ENCODE data around the gene ATCAY. TPM values are rescaled to one million over a fixed set of nuclear protein-coding genes. Genes with fewer than 3 reads are reported as not detected.

The ATCAY gene
- total RNA-seq, 2 experiments from 2014 or later, result not detected

DNA sequence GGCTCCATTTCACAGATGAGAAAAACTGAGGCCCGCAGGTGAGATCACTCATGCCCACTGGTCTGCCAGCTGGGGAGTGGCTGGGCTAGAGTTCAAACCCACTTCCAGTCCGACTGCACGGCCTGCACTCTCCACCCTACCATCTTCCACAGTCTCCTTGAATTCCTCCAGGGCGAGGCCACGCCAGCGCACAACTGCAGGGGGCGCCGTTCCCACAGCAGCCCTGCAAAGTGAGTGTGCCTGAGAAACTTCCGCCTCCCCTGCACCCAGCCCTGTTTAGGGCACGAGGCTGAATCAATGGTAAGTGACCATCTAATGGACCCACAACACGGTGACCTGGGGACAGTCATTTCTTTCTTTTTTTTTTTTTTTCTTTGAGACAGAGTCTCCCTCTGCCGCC lies 829 bp upstream of the ATCAY start:
- Histone ChIP-seq H3K36me3 (ENCODE audit: insufficient read depth, low read length) (no peaks in the 10 kb centered on the region), H3K79me2 (ENCODE audit: insufficient read depth, low read depth, low read length) (no peaks in the 10 kb centered on the region), H3K4me2 (ENCODE audit: low read length) (no peak overlapping the region), H3K9me3 (ENCODE audit: low read length) (no peaks in the 10 kb centered on the region), H3K9me2 (ENCODE audit: insufficient read depth, low read length) (no peaks in the 10 kb centered on the region), H3K4me3 (ENCODE audit: low read depth, low read length, poor library complexity, severe bottlenecking) (no peak overlapping the region), H2AFZ (ENCODE audit: low read length) (no peak overlapping the region), H3K4me1 (ENCODE audit: insufficient read depth, low read length, poor library complexity, severe bottlenecking) (no peaks in the 10 kb centered on the region), H4K20me1 (ENCODE audit: insufficient read depth, low read length) (no peaks in the 10 kb centered on the region), H3K27ac (ENCODE audit: low read depth, low read length, poor library complexity, severe bottlenecking) (no peak overlapping the region)
- ChIA-PET CTCF (ENCODE audit: unreplicated experiment) (no interaction called here), POLR2A (no interaction called here)
- BruUV-seq (replicated peaks), result no TSS peak
- DNase-seq (ENCODE audit: low spot score), result no peak
- intact Hi-C loops (cut with micrococcal nuclease; ENCODE audit: unreplicated experiment), result no loop called here
- TF ChIP-seq CTCF (conservative IDR thresholded peaks at IDR 0.05; ENCODE audit: low read length) (peak; percentile 54; the same call in 1 of the 2 replicates), EZH2phosphoT487 (IDR thresholded peaks at IDR 0.05; ENCODE audit: borderline replicate concordance, low read depth, low read length) (no peak)

- ChIA-PET POLR2A (interaction anchor here (0.7 kb wide), 1 partner anchor 115 kb away, joined by 5 read pairs; no protein-coding TSS in a partner anchor), CTCF (ENCODE audit: unreplicated experiment) (no interaction called here)
- no peak overlapping the region for H2AFZ ChIP-seq (ENCODE audit: low read length)
- BruUV-seq (replicated peaks), result no TSS peak
- H4K20me1 ChIP-seq (ENCODE audit: insufficient read depth, low read length), result no peaks in the 10 kb centered on the region
- DNase-seq (ENCODE audit: low spot score), result no peak
- no peak overlapping the region for H3K4me2 ChIP-seq (ENCODE audit: low read length)
- intact Hi-C loops (cut with micrococcal nuclease; ENCODE audit: unreplicated experiment), result no loop called here
- H3K36me3 ChIP-seq (ENCODE audit: insufficient read depth, low read length), result no peaks in the 10 kb centered on the region
- no peaks in the 10 kb centered on the region for H3K9me3 ChIP-seq (ENCODE audit: low read length)
- TF ChIP-seq EZH2phosphoT487 (IDR thresholded peaks at IDR 0.05; ENCODE audit: borderline replicate concordance, low read depth, low read length) (no peak), CTCF (conservative IDR thresholded peaks at IDR 0.05; ENCODE audit: low read length) (no peak)
- no peak overlapping the region for H3K4me3 ChIP-seq (ENCODE audit: low read depth, low read length, poor library complexity, severe bottlenecking)
- H3K79me2 ChIP-seq (ENCODE audit: insufficient read depth, low read depth, low read length), result no peaks in the 10 kb centered on the region
- H3K9me2 ChIP-seq (ENCODE audit: insufficient read depth, low read length), result no peaks in the 10 kb centered on the region
- H3K27ac ChIP-seq (ENCODE audit: low read depth, low read length, poor library complexity, severe bottlenecking), result no peak overlapping the region
- H3K4me1 ChIP-seq (ENCODE audit: insufficient read depth, low read length, poor library complexity, severe bottlenecking), result no peaks in the 10 kb centered on the region
Measured at GRCh38 chr19:3881272-3882040, 971 bp downstream of the ATCAY start.

DNA sequence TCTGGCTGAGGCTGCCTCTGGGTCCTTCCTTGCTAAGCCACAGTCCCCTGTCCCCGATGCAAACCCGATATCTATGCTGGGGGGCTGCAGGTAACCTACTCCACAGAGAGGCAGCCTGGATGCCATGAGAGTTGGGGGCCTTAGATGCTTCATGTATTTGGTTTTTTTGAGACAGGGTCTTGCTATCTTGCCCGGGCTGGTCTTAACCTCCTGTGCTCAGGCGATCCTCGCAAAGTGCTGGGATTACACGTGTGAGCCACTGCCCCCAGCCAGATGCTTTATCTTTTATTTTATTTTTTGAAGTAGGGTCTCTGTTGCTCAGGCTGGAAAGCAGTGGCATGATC lies 1.5 kb downstream of the ATCAY start:
- BruUV-seq (replicated peaks), result no TSS peak
- TF ChIP-seq EZH2phosphoT487 (IDR thresholded peaks at IDR 0.05; ENCODE audit: borderline replicate concordance, low read depth, low read length) (no peak), CTCF (conservative IDR thresholded peaks at IDR 0.05; ENCODE audit: low read length) (no peak)

More for the DNA sequence above, 1.5 kb downstream of the ATCAY start:
- CTCF ChIA-PET (ENCODE audit: unreplicated experiment), result no interaction called here
- Histone ChIP-seq H3K36me3 (ENCODE audit: insufficient read depth, low read length) (no peaks in the 10 kb centered on the region), H3K4me2 (ENCODE audit: low read length) (no peak overlapping the region), H3K4me1 (ENCODE audit: insufficient read depth, low read length, poor library complexity, severe bottlenecking) (no peaks in the 10 kb centered on the region), H3K27ac (ENCODE audit: low read depth, low read length, poor library complexity, severe bottlenecking) (no peak overlapping the region), H3K4me3 (ENCODE audit: low read depth, low read length, poor library complexity, severe bottlenecking) (no peak overlapping the region), H3K9me2 (ENCODE audit: insufficient read depth, low read length) (no peaks in the 10 kb centered on the region), H4K20me1 (ENCODE audit: insufficient read depth, low read length) (no peaks in the 10 kb centered on the region), H3K9me3 (ENCODE audit: low read length) (no peaks in the 10 kb centered on the region), H2AFZ (ENCODE audit: low read length) (no peak overlapping the region), H3K79me2 (ENCODE audit: insufficient read depth, low read depth, low read length) (no peaks in the 10 kb centered on the region)
- DNase-seq (ENCODE audit: low spot score), result peak; percentile 5
- POLR2A ChIA-PET, result no interaction called here
- intact Hi-C loops (cut with micrococcal nuclease; ENCODE audit: unreplicated experiment), result no loop called here

Data from OCI-LY7 (cell line).